Right hindlimb (tissue), 1 donor: ENCODE data around the gene MAML1.

Experiments used
- DNase-seq: peaks from one replicate; pipeline ENCODE4 v3.0.0-alpha.2; 2018

Gene MAML1

DNA sequence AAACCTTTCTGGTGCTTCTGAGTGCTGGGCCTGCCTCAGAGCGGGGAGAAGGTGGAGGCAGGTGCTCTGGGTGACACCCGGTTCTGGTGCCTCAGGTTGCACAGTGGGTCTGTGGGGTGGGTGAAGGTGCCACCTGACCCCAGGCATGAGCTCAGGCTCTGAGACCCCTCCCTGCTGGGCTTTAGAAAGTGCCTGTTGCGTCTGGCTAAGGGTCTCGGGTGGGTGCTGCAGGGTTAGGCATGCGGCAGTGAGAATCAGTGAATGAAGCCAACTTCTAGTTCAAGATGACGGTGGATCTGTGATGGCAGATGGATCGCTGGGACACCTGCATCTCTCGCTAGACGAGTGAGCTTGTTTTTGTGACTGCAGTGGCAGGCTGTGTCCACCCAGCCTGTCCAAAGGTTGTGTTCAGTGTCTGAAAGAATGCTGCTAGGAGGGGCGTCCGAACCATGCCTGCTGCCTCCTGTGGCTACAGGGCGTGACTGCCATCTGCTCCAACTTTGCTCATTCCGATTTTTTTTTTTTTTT, 93.1 kb downstream of the MAML1 start:
- DNase-seq = no peak
